ENCODE data around the gene PARK7.

Gene PARK7

GRCh38 chr1:8028571-8028910, 67.0 kb downstream of the PARK7 start:
- TF ChIP-seq CTCF (conservative IDR thresholded peaks at IDR 0.05; ENCODE audit: low read depth): no peak
- no peak overlapping the region for H3K27ac ChIP-seq
- ChIA-PET POLR2A (ENCODE audit: low non-redundant PET) (interaction anchor here (0.6 kb wide), 1 partner anchor 225 kb away, joined by 3 read pairs; no protein-coding TSS in a partner anchor), CTCF (interaction anchor here (0.6 to 2.0 kb wide), 5 partner anchors 286 to 939 kb away, joined by 3 to 11 read pairs (median 3); no protein-coding TSS in a partner anchor)
- DNase-seq (ENCODE audit: low spot score): no peak

GRCh38 chr1:8031176-8031785, 69.8 kb downstream of the PARK7 start:
- no peak overlapping the region for H3K27ac ChIP-seq
- peak; percentile 83 for TF ChIP-seq CTCF (conservative IDR thresholded peaks at IDR 0.05; ENCODE audit: low read depth)
- DNase-seq (ENCODE audit: low spot score): no peak
- POLR2A ChIA-PET (ENCODE audit: low non-redundant PET): no interaction called here
- CTCF ChIA-PET: interaction anchor here (0.6 to 1.6 kb wide), 6 partner anchors 16 to 283 kb away, joined by 3 to 4 read pairs (median 3); no protein-coding TSS in a partner anchor

- POLR2A ChIA-PET (ENCODE audit: low non-redundant PET): no interaction called here
- H3K27ac ChIP-seq: no peak overlapping the region
- no peak for TF ChIP-seq CTCF (conservative IDR thresholded peaks at IDR 0.05; ENCODE audit: low read depth)
- no peak for DNase-seq (ENCODE audit: low spot score)
- CTCF ChIA-PET: interaction anchor here (0.6 kb wide), 1 partner anchor 191 kb away, joined by 4 read pairs; no protein-coding TSS in a partner anchor
Observed at GRCh38 chr1:8032366-8032910, 70.9 kb downstream of the PARK7 start.

- H3K27ac ChIP-seq: no peak overlapping the region
- DNase-seq (ENCODE audit: low spot score): no peak
- CTCF ChIA-PET: interaction anchor here (0.7 kb wide), 1 partner anchor 205 kb away, joined by 9 read pairs; no protein-coding TSS in a partner anchor
- POLR2A ChIA-PET (ENCODE audit: low non-redundant PET): no interaction called here
- TF ChIP-seq CTCF (conservative IDR thresholded peaks at IDR 0.05; ENCODE audit: low read depth): no peak
Observed at GRCh38 chr1:8033322-8033721, 71.8 kb downstream of the PARK7 start.

Data from RWPE1 (cell line).